OCI-LY1 (cell line): ENCODE data around the gene CACNG4.

Experiments
- H2AFZ ChIP-seq: fragments of 200-600 bp; sonication (generic), shearing (Covaris generic); 2 replicates; pipeline ENCODE4 v1.6.0; 2014; ENCODE audit warnings: antibody characterized with exemption, mild to moderate bottlenecking, low read length
- H3F3A ChIP-seq: fragments of 200-600 bp; sonication (generic), shearing (Covaris generic); 2 replicates; pipeline ENCODE4 v1.6.0; 2014; ENCODE audit warnings: mild to moderate bottlenecking, antibody characterized with exemption, low read length, moderate library complexity; ENCODE audit not compliant: insufficient read depth
- H3K27ac ChIP-seq: fragments of 200-600 bp; sonication (generic); 2 replicates; pipeline ENCODE4 v1.5.1; 2014; ENCODE audit warnings: low read length, mixed run types, mild to moderate bottlenecking, low read depth; ENCODE audit not compliant: poor library complexity, severe bottlenecking
- H3K27me3 ChIP-seq: fragments of 200-600 bp; sonication (generic); 2 replicates; pipeline ENCODE4 v1.6.0; 2014; ENCODE audit warnings: antibody characterized with exemption, mild to moderate bottlenecking, low read length, moderate library complexity; ENCODE audit not compliant: insufficient read depth
- H3K36me3 ChIP-seq: fragments of 200-600 bp; sonication (generic); 2 replicates; pipeline ENCODE4 v1.6.1; 2014; ENCODE audit warnings: mild to moderate bottlenecking, antibody characterized with exemption, low read length, moderate library complexity, mixed read lengths; ENCODE audit not compliant: insufficient read depth
- H3K4me1 ChIP-seq: fragments of 200-600 bp; sonication (generic); 2 replicates; pipeline ENCODE4 v1.5.1; 2014; ENCODE audit warnings: mild to moderate bottlenecking, low read length, moderate library complexity; ENCODE audit not compliant: insufficient read depth, severe bottlenecking
- H3K4me2 ChIP-seq: fragments of 200-600 bp; sonication (generic), shearing (Covaris generic); 2 replicates; pipeline ENCODE4 v1.6.1; 2014; ENCODE audit warnings: low read length
- H3K4me3 ChIP-seq: fragments of 200-600 bp; sonication (generic); 2 replicates; pipeline ENCODE4 v1.5.1; 2014; ENCODE audit warnings: low read length, low read depth, mild to moderate bottlenecking, mixed read lengths; ENCODE audit not compliant: poor library complexity, severe bottlenecking
- H3K79me2 ChIP-seq: fragments of 200-600 bp; shearing (Covaris generic); 2 replicates; pipeline ENCODE4 v1.6.1; 2016; ENCODE audit warnings: mixed run types, low read length, mixed read lengths; ENCODE audit not compliant: insufficient read depth
- H3K9ac ChIP-seq: fragments of 200-600 bp; sonication (generic), shearing (Covaris generic); 2 replicates; pipeline ENCODE4 v1.6.1; 2014; ENCODE audit warnings: mild to moderate bottlenecking, low read length, mixed read lengths
- H3K9me2 ChIP-seq: fragments of 200-600 bp; sonication (generic), shearing (Covaris generic); 2 replicates; pipeline ENCODE4 v1.6.1; 2014; ENCODE audit warnings: low read depth, mild to moderate bottlenecking, low read length, mixed read lengths
- H3K9me3 ChIP-seq: fragments of 200-600 bp; shearing (Covaris generic); 2 replicates; pipeline ENCODE4 v1.6.1; 2014; ENCODE audit warnings: low read length, mixed read lengths
- H4K20me1 ChIP-seq: fragments of 200-600 bp; sonication (generic), shearing (Covaris generic); 2 replicates; pipeline ENCODE4 v1.6.0; 2016; ENCODE audit warnings: mild to moderate bottlenecking, low read length; ENCODE audit not compliant: insufficient read depth
- EZH2 ChIP-seq: fragments of 200-600 bp; sonication (generic), shearing (Covaris generic); IDR thresholded peaks from 2 replicates; pipeline ENCODE4 v1.8.0; 2017; ENCODE audit warnings: borderline replicate concordance, mixed run types, mild to moderate bottlenecking, antibody characterized with exemption, low read length, moderate library complexity, mixed read lengths
- TF ChIP-seq, protein P1 (sequence below): fragments of 200-600 bp; sonication (generic), shearing (Covaris generic); IDR thresholded peaks from 2 replicates; pipeline ENCODE4 v1.5.1; 2017; ENCODE audit warnings: mild to moderate bottlenecking, antibody characterized with exemption, low read length, moderate library complexity, mixed read lengths

Gene CACNG4

DNA sequence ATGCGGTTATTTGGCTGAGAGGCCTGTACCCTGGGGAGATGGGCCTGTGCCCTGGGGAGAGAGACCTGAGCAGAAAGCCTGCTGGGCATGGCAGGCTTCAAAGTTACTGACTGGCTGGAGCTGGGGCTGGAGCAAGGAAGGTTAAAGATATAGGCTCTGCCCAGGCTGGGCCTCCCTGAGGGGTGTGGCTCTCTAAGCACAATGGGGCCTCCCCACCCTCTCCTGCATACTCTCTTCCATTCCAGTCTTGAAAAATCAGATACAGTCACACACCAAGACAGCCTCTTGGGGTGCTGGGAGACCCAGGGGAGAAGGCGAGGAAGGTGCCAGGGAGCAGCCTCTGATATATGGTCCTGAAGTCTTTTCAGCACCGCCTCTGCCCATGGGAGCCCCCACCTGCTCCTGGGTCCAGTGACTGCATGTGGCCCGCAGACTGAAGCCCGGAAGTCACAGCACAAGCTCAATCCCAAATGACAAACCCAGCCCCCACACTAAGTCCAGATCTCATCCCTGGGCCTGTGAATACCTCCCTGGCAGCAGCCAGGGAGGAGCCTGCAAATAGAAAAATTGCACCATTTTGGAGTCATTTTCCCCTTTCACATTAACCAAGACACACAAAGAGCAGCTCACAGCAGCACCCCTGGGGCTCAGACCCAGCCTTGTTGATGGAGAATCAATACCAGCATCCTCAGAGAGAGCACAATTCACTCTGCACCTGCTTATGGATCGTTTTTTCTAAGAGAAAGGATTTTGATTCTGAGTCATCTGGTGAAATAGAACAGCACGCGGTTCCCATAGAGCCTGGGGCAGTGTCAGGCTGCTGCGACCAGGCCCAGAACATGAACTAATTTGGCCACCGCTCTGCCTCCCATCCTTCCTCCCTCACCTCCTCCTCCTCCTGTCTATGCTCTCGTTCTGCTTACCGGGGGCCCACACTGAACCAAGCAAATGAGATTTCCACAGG lies 54.2 kb downstream of the CACNG4 start:
- Histone ChIP-seq H3K79me2 (no peaks in the 10 kb centered on the region), H3K9me2 (no peaks in the 10 kb centered on the region), H4K20me1 (no peaks in the 10 kb centered on the region), H3K9ac (no peak overlapping the region), H3K27ac (no peak overlapping the region), H2AFZ (no peak overlapping the region), H3F3A (no peaks in the 10 kb centered on the region), H3K4me2 (no peak overlapping the region), H3K27me3 (no peaks in the 10 kb centered on the region), H3K4me1 (no peaks in the 10 kb centered on the region), H3K4me3 (no peak overlapping the region), H3K36me3 (no peaks in the 10 kb centered on the region), H3K9me3 (no peaks in the 10 kb centered on the region)
- no peak for TF ChIP-seq EZH2

DNA sequence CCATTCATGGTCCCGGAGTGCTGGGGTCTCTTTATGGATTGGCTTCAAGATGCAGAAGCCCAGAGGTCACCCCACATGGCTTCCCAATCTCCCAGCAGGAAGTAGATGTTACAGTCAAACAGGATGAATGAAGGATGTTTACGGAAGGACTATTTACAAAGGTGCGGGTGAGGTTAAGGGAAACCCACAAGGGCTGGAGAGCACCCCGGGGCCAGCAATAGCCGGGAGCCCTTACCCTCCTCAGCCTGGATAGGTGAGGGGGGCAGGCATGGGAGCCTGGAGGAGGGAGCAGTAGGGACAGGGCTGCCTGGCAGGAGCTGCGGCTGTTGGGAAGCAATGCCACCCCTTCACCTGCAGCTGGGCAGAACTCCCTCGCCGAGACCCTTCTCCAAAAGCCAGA lies 55.3 kb downstream of the CACNG4 start:
- Histone ChIP-seq H3K4me1 (no peaks in the 10 kb centered on the region), H3K27ac (no peak overlapping the region)
- no peak for TF ChIP-seq EZH2
- TF ChIP-seq, protein P1, sequence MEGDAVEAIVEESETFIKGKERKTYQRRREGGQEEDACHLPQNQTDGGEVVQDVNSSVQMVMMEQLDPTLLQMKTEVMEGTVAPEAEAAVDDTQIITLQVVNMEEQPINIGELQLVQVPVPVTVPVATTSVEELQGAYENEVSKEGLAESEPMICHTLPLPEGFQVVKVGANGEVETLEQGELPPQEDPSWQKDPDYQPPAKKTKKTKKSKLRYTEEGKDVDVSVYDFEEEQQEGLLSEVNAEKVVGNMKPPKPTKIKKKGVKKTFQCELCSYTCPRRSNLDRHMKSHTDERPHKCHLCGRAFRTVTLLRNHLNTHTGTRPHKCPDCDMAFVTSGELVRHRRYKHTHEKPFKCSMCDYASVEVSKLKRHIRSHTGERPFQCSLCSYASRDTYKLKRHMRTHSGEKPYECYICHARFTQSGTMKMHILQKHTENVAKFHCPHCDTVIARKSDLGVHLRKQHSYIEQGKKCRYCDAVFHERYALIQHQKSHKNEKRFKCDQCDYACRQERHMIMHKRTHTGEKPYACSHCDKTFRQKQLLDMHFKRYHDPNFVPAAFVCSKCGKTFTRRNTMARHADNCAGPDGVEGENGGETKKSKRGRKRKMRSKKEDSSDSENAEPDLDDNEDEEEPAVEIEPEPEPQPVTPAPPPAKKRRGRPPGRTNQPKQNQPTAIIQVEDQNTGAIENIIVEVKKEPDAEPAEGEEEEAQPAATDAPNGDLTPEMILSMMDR: no peak

DNA sequence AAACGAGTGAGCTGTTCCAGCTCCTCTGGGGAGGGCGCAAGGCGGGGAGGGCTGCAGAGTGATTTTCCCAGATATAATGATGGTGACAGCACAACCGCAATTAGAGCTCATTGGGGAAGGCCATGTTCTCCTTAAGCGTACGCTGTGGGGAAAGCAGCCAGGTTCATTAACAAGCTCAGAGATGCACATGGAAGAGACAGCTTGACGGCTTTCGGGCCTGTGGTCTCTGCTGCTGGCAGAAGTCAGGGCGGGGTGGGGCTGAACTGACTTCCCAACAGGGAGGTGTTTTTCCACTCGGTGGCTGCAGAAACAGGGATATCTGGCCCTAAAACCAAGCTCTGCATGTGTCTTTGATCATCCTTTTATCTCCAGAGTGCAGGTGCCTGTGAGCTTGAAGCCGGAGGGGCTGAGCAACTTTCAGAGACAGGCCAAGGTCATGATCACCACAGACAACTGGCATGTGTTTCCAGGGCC lies 55.8 kb downstream of the CACNG4 start:
- H3K36me3 ChIP-seq: no peaks in the 10 kb centered on the region
- H3K4me1 ChIP-seq: no peaks in the 10 kb centered on the region
- no peak overlapping the region for H3K4me2 ChIP-seq
- no peak overlapping the region for H2AFZ ChIP-seq
- no peak overlapping the region for H3K9ac ChIP-seq
- no peaks in the 10 kb centered on the region for H3K9me3 ChIP-seq
- no peak overlapping the region for H3K27ac ChIP-seq
- no peak overlapping the region for H3K4me3 ChIP-seq
- H4K20me1 ChIP-seq: no peaks in the 10 kb centered on the region
- H3F3A ChIP-seq: no peaks in the 10 kb centered on the region
- no peaks in the 10 kb centered on the region for H3K79me2 ChIP-seq
- no peaks in the 10 kb centered on the region for H3K27me3 ChIP-seq
- H3K9me2 ChIP-seq: no peaks in the 10 kb centered on the region
- no peak for TF ChIP-seq EZH2
- TF ChIP-seq, protein P1: no peak

More for the DNA sequence above, 55.3 kb downstream of the CACNG4 start:
- Histone ChIP-seq H3K36me3 (no peaks in the 10 kb centered on the region), H3K4me2 (no peak overlapping the region), H4K20me1 (no peaks in the 10 kb centered on the region), H3K9me3 (no peaks in the 10 kb centered on the region), H3K9ac (no peak overlapping the region), H3K9me2 (no peaks in the 10 kb centered on the region), H3K4me3 (no peak overlapping the region), H2AFZ (no peak overlapping the region), H3K79me2 (no peaks in the 10 kb centered on the region), H3F3A (no peaks in the 10 kb centered on the region), H3K27me3 (no peaks in the 10 kb centered on the region)
